ENCODE measurements around the gene SRP19. TPM values are rescaled to one million over a fixed set of nuclear protein-coding genes. Genes with fewer than 3 reads are reported as not detected.

SRP19 gene
- total and polyA plus RNA-seq, 2 experiments from 2014 or later: 104 to 406 TPM

- TF ChIP-seq ZNF462 (CRISPR knock-in tag; IDR thresholded peaks at IDR 0.05): no peak
- TF ChIP-seq POLR2AphosphoS5 (IDR thresholded peaks at IDR 0.05; ENCODE audit: low read depth): no peak
- no peak for TF ChIP-seq STAT1 (IDR thresholded peaks at IDR 0.05; ENCODE audit: unreplicated experiment)
- TF ChIP-seq ZNF114 (CRISPR knock-in tag; IDR thresholded peaks at IDR 0.05): no peak
- TF ChIP-seq, protein P1, sequence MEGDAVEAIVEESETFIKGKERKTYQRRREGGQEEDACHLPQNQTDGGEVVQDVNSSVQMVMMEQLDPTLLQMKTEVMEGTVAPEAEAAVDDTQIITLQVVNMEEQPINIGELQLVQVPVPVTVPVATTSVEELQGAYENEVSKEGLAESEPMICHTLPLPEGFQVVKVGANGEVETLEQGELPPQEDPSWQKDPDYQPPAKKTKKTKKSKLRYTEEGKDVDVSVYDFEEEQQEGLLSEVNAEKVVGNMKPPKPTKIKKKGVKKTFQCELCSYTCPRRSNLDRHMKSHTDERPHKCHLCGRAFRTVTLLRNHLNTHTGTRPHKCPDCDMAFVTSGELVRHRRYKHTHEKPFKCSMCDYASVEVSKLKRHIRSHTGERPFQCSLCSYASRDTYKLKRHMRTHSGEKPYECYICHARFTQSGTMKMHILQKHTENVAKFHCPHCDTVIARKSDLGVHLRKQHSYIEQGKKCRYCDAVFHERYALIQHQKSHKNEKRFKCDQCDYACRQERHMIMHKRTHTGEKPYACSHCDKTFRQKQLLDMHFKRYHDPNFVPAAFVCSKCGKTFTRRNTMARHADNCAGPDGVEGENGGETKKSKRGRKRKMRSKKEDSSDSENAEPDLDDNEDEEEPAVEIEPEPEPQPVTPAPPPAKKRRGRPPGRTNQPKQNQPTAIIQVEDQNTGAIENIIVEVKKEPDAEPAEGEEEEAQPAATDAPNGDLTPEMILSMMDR (conservative IDR thresholded peaks at IDR 0.05; ENCODE audit: low read depth in 2 of 2): no peak
- no peak for TF ChIP-seq ZNF331 (CRISPR knock-in tag; IDR thresholded peaks at IDR 0.05; ENCODE audit: low read depth)
- TF ChIP-seq EZH2 (IDR thresholded peaks at IDR 0.05; ENCODE audit: low read depth, unreplicated experiment): no peak
- TF ChIP-seq CREB1 (CRISPR knock-in tag; IDR thresholded peaks at IDR 0.05; ENCODE audit: low read depth): no peak
- TF ChIP-seq EZH2phosphoT487 (IDR thresholded peaks at IDR 0.05; ENCODE audit: unreplicated experiment): no peak
- no peak for TF ChIP-seq NANOG (IDR thresholded peaks at IDR 0.05; ENCODE audit: borderline replicate concordance)
- no peak for TF ChIP-seq JUNB (IDR thresholded peaks at IDR 0.05; ENCODE audit: unreplicated experiment)
- no peak for TF ChIP-seq REST (IDR thresholded peaks at IDR 0.05; ENCODE audit: unreplicated experiment)
- TF ChIP-seq, protein P2, sequence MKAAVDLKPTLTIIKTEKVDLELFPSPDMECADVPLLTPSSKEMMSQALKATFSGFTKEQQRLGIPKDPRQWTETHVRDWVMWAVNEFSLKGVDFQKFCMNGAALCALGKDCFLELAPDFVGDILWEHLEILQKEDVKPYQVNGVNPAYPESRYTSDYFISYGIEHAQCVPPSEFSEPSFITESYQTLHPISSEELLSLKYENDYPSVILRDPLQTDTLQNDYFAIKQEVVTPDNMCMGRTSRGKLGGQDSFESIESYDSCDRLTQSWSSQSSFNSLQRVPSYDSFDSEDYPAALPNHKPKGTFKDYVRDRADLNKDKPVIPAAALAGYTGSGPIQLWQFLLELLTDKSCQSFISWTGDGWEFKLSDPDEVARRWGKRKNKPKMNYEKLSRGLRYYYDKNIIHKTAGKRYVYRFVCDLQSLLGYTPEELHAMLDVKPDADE (IDR thresholded peaks at IDR 0.05): no peak
- no peak overlapping the region for H3K4me3 Mint-ChIP-seq
- H4K20me1 ChIP-seq (replicated peaks; ENCODE audit: insufficient read depth): peaks cover 10% of the 10 kb centered on the region; the same call in 1 of the 2 replicates
Observed at GRCh38 chr5:112914584-112914983, 53.5 kb downstream of the SRP19 start.

More at GRCh38 chr5:112914584-112914983, 53.5 kb downstream of the SRP19 start:
- Mint-ChIP-seq H3K27ac (no peak overlapping the region), H3K27me3 (ENCODE audit: insufficient read depth, low read depth, poor library complexity) (peaks cover 2% of the 10 kb centered on the region), H3K36me3 (ENCODE audit: low read depth) (peaks cover 44% of the 10 kb centered on the region), H3K9me3 (no peaks in the 10 kb centered on the region), H3K4me1 (0 out of 3 replicates have a peak, but pooled peaks cover 3% of the 10 kb centered on the region)
- Histone ChIP-seq H3K36me3 (ENCODE audit: insufficient read depth) (peaks cover 10% of the 10 kb centered on the region; the same call in 1 of the 2 replicates), H3K27ac (ENCODE audit: low read depth) (no peak overlapping the region), H3K9me2 (ENCODE audit: insufficient read depth) (no peaks in the 10 kb centered on the region), H3K27me3 (ENCODE audit: insufficient read depth) (no peaks in the 10 kb centered on the region), H3K79me2 (replicated peaks; ENCODE audit: insufficient read depth) (peaks cover 17% of the 10 kb centered on the region), H3F3A (replicated peaks; ENCODE audit: low read depth) (no peaks in the 10 kb centered on the region), H3K4me1 (ENCODE audit: insufficient read depth) (no peaks in the 10 kb centered on the region), H3K4me2 (no peak overlapping the region), H2AFZ (no peak overlapping the region), H3K4me3 (no peak overlapping the region)
- ATAC-seq (no peak), DNase-seq (ENCODE audit: low spot score) (no peak)

Data from GM23338 (cell line).